H1 (cell line): Measurements from ENCODE around the gene NRP2. TPM values are rescaled to one million over a fixed set of nuclear protein-coding genes. Genes with fewer than 3 reads are reported as not detected.

Experiments
- CTCF ChIA-PET: fragments of 300-600 bp; sonication (Branson Sonifier 250); formaldehyde crosslinking; loops from one replicate; lab custom pipeline; 2021; ENCODE audit not compliant: partially characterized antibody; lab: Charles Lee
- POLR2A ChIA-PET: fragments of 300-600 bp; sonication (Branson Sonifier 250); formaldehyde crosslinking; loops from one replicate; lab custom pipeline; 2021; ENCODE audit warnings: inconsistent platforms; ENCODE audit not compliant: partially characterized antibody; lab: Charles Lee
- DNase-seq, 2 experiments: peaks; one replicate each; pipeline versions ENCODE4 v3.0.0 to v3.0.0-alpha.2; 2010 to 2022; ENCODE audit warnings: low spot score in 2 of 2, low read depth in 1 of 2, mixed read lengths in 1 of 2
- FAIRE-seq: peaks from 2 replicates; lab custom pipeline; 2011; peaks lifted over from hg19 to GRCh38; lab: Jason Lieb, UNC
- H2AFZ ChIP-seq: 2 replicates; pipeline ENCODE4 v1.8.1; 2012; ENCODE audit warnings: low read length, inconsistent platforms
- H2AK5ac ChIP-seq: 2 replicates; pipeline ENCODE4 v1.6.1; 2013; ENCODE audit warnings: low read depth, low read length
- H2BK120ac ChIP-seq: replicated peaks from 2 replicates; pipeline ENCODE3; 2013; ENCODE audit warnings: low read depth, low read length, inconsistent platforms
- H2BK12ac ChIP-seq: 2 replicates; pipeline ENCODE4 v1.6.1; 2013; ENCODE audit warnings: low read depth, low read length
- H2BK15ac ChIP-seq: 2 replicates; pipeline ENCODE4 v1.6.1; 2013; ENCODE audit warnings: low read length
- H2BK20ac ChIP-seq: 2 replicates; pipeline ENCODE4 v1.6.1; 2013; ENCODE audit warnings: low read length
- H2BK5ac ChIP-seq: 2 replicates; pipeline ENCODE4 v1.6.1; 2013; ENCODE audit warnings: low read depth, low read length
- H3K14ac ChIP-seq: 2 replicates; pipeline ENCODE4 v1.6.1; 2013; ENCODE audit warnings: inconsistent platforms; ENCODE audit not compliant: insufficient read length
- H3K18ac ChIP-seq: 2 replicates; pipeline ENCODE4 v1.6.1; 2013; ENCODE audit warnings: low read length; ENCODE audit errors: extremely low read depth
- H3K23ac ChIP-seq: 2 replicates; pipeline ENCODE4 v1.6.1; 2013; ENCODE audit warnings: inconsistent platforms; ENCODE audit not compliant: insufficient read length
- H3K23me2 ChIP-seq: 2 replicates; pipeline ENCODE4 v1.6.1; 2013; ENCODE audit warnings: low read depth, low read length
- H3K27ac ChIP-seq: 2 replicates; pipeline ENCODE4 v1.6.1; 2011; ENCODE audit warnings: low read depth, low read length, inconsistent platforms
- H3K27me3 ChIP-seq, 4 experiments: replicated peaks in 1 of 4; 1 replicate in 1 of 4; 2 replicates in 3 of 4; pipeline versions ENCODE4 v1.6.1 to v1.8.1; 2011 to 2013; ENCODE audit warnings: low read length in 3 of 4, mild to moderate bottlenecking in 3 of 4, inconsistent platforms in 2 of 4, mixed read lengths in 2 of 4, moderate library complexity in 1 of 4; ENCODE audit not compliant: control insufficient read depth in 3 of 4, insufficient read depth in 3 of 4; ENCODE audit errors: extremely low read depth in 1 of 4
- H3K36me3 ChIP-seq, 4 experiments: 2 replicates each; pipeline versions ENCODE4 v1.6.1 to v1.8.1; 2011 to 2013; ENCODE audit warnings: mild to moderate bottlenecking in 4 of 4, low read length in 3 of 4, moderate library complexity in 2 of 4, control low read depth in 1 of 4, inconsistent platforms in 1 of 4; ENCODE audit not compliant: insufficient read depth in 4 of 4, control insufficient read depth in 2 of 4
- H3K4ac ChIP-seq: replicated peaks from 2 replicates; pipeline ENCODE3; 2013; ENCODE audit warnings: low read length, low read depth, mixed read lengths, inconsistent platforms; ENCODE audit not compliant: insufficient read length
- H3K4me1 ChIP-seq, 4 experiments: replicated peaks in 1 of 4; 1 replicate in 1 of 4; 2 replicates in 3 of 4; pipeline versions ENCODE4 v1.6.1 to v1.8.1; 2011 to 2013; ENCODE audit warnings: low read length in 3 of 4, inconsistent platforms in 2 of 4, mixed read lengths in 1 of 4; ENCODE audit not compliant: insufficient read depth in 4 of 4, control insufficient read depth in 3 of 4
- H3K4me2 ChIP-seq, 2 experiments: 2 replicates each; pipeline versions ENCODE4 v1.6.1 to v1.8.1; 2011 to 2013; ENCODE audit warnings: low read depth in 2 of 2, low read length in 2 of 2, control low read depth in 1 of 2, inconsistent platforms in 1 of 2, mild to moderate bottlenecking in 1 of 2; ENCODE audit not compliant: insufficient read depth in 1 of 2
- H3K4me3 ChIP-seq, 4 experiments: fragments of 200-600, 300-600 bp in 1 of 4; sonication (generic), shearing (Covaris generic), sonication (Bioruptor Twin) in 1 of 4; 2 replicates each; pipeline versions ENCODE4 v1.5.1 to v1.8.1; 2011 to 2016; ENCODE audit warnings: low read length in 4 of 4, low read depth in 3 of 4, control low read depth in 2 of 4, inconsistent platforms in 2 of 4, mild to moderate bottlenecking in 2 of 4, mixed read lengths in 1 of 4, moderate library complexity in 1 of 4; ENCODE audit not compliant: insufficient read depth in 2 of 4; ENCODE audit errors: extremely low read depth in 1 of 4
- H3K56ac ChIP-seq: replicated peaks from 2 replicates; pipeline ENCODE3; 2013; ENCODE audit warnings: low read depth, mild to moderate bottlenecking, mixed read lengths, low read length, inconsistent platforms; ENCODE audit not compliant: insufficient read length
- H3K79me1 ChIP-seq: 2 replicates; pipeline ENCODE4 v1.6.1; 2013; ENCODE audit warnings: low read depth, low read length, control low read depth
- H3K79me2 ChIP-seq, 2 experiments: 2 replicates each; pipeline versions ENCODE4 v1.6.1 to v1.8.1; 2012 to 2013; ENCODE audit warnings: low read length in 2 of 2, mild to moderate bottlenecking in 2 of 2, inconsistent platforms in 1 of 2; ENCODE audit not compliant: insufficient read depth in 2 of 2, control insufficient read depth in 1 of 2
- H3K9ac ChIP-seq, 4 experiments: replicated peaks in 1 of 4; 1 replicate in 1 of 4; 2 replicates in 3 of 4; pipeline versions ENCODE4 v1.6.1 to v1.8.1; 2011 to 2013; ENCODE audit warnings: low read depth in 3 of 4, low read length in 3 of 4, control low read depth in 2 of 4, mild to moderate bottlenecking in 2 of 4, moderate library complexity in 2 of 4, inconsistent platforms in 1 of 4; ENCODE audit errors: extremely low read depth in 1 of 4
- H3K9me3 ChIP-seq, 2 experiments: 2 replicates each; pipeline versions ENCODE4 v1.6.1 to v1.8.1; 2012 to 2013; ENCODE audit warnings: mild to moderate bottlenecking in 2 of 2, moderate library complexity in 2 of 2, control low read depth in 1 of 2, inconsistent platforms in 1 of 2, low read depth in 1 of 2, low read length in 1 of 2, mixed read lengths in 1 of 2; ENCODE audit not compliant: insufficient read depth in 2 of 2
- H4K20me1 ChIP-seq, 2 experiments: replicated peaks in 1 of 2; 2 replicates each; pipeline versions ENCODE3 to v1.8.1; 2011 to 2013; ENCODE audit warnings: inconsistent platforms in 2 of 2, low read length in 2 of 2, mild to moderate bottlenecking in 1 of 2; ENCODE audit not compliant: insufficient read depth in 2 of 2, control insufficient read depth in 1 of 2
- H4K5ac ChIP-seq: 2 replicates; pipeline ENCODE4 v1.6.1; 2013; ENCODE audit warnings: low read length, low read depth, mixed read lengths, inconsistent platforms; ENCODE audit not compliant: insufficient read length
- H4K8ac ChIP-seq: 2 replicates; pipeline ENCODE4 v1.8.0; 2013; ENCODE audit warnings: mild to moderate bottlenecking, moderate library complexity, low read length, inconsistent platforms; ENCODE audit not compliant: insufficient read depth; ENCODE audit errors: extremely low read depth
- H4K91ac ChIP-seq: replicated peaks from 2 replicates; pipeline ENCODE3; 2013; ENCODE audit warnings: low read length, mixed read lengths, inconsistent platforms; ENCODE audit not compliant: insufficient read length
- ATF3 ChIP-seq: IDR thresholded peaks from 2 replicates; pipeline ENCODE4 v1.6.1; 2011; ENCODE audit warnings: low read depth, mild to moderate bottlenecking, low read length; ENCODE audit not compliant: insufficient read depth
- BRCA1 ChIP-seq: IDR thresholded peaks from 2 replicates; pipeline ENCODE4 v1.6.1; 2012; ENCODE audit warnings: low read depth, low read length, improper control_type of control experiment
- CEBPB ChIP-seq: IDR thresholded peaks from 2 replicates; pipeline ENCODE4 v1.6.1; 2012; ENCODE audit warnings: low read depth, low read length
- FOSL1 ChIP-seq: IDR thresholded peaks from 2 replicates; pipeline ENCODE4 v1.6.1; 2011; ENCODE audit warnings: mild to moderate bottlenecking, low read depth, low read length, moderate library complexity; ENCODE audit not compliant: insufficient read depth
- GABPA ChIP-seq: IDR thresholded peaks from 2 replicates; pipeline ENCODE4 v1.6.1; 2011; ENCODE audit warnings: mild to moderate bottlenecking, low read length, moderate library complexity, borderline replicate concordance; ENCODE audit not compliant: insufficient read depth
- MAFK ChIP-seq: IDR thresholded peaks from 2 replicates; pipeline ENCODE4 v1.6.1; 2012; ENCODE audit warnings: low read depth, mild to moderate bottlenecking, improper control_type of control experiment, low read length
- NANOG ChIP-seq: IDR thresholded peaks from 2 replicates; pipeline ENCODE4 v1.6.1; 2011; ENCODE audit warnings: low read length, low read depth, mild to moderate bottlenecking, inconsistent platforms; ENCODE audit not compliant: insufficient read depth, poor library complexity, severe bottlenecking
- POU5F1 ChIP-seq: IDR thresholded peaks from 2 replicates; pipeline ENCODE4 v1.6.1; 2011; ENCODE audit warnings: low read depth, mild to moderate bottlenecking, low read length, moderate library complexity
- SIX5 ChIP-seq: IDR thresholded peaks from 2 replicates; pipeline ENCODE4 v1.6.1; 2011; ENCODE audit warnings: mild to moderate bottlenecking, low read depth, low read length
- SP1 ChIP-seq: IDR thresholded peaks from 2 replicates; pipeline ENCODE4 v1.6.1; 2011; ENCODE audit warnings: low read depth, low read length
- SRF ChIP-seq: IDR thresholded peaks from 2 replicates; pipeline ENCODE4 v1.6.1; 2011; ENCODE audit warnings: mild to moderate bottlenecking, low read depth, low read length, moderate library complexity
- TAF1 ChIP-seq: IDR thresholded peaks from 2 replicates; pipeline ENCODE4 v1.6.1; 2011; ENCODE audit warnings: mild to moderate bottlenecking, low read depth, low read length
- WGBS, 2 experiments: shearing (Covaris generic) in 1 of 2; methylation state at CpG; one replicate each; pipeline versions ENCODE4 v1.1.6 to v1.1.7; 2013 to 2015; ENCODE audit warnings: low lambda C conversion rate in 2 of 2, mixed read lengths in 2 of 2, inconsistent platforms in 1 of 2, low coverage in 1 of 2, missing lambda C conversion rate in 1 of 2; ENCODE audit not compliant: insufficient replicate concordance in 2 of 2, insufficient coverage in 1 of 2, insufficient read length in 1 of 2; ENCODE audit errors: extremely low coverage in 1 of 2, missing lambda C conversion rate in 1 of 2; 5-methylcytosine and 5-hydroxymethylcytosine counted together
- polyA plus RNA-seq, 7 experiments: library from polyadenylated mRNA; depleted of rRNA in 3 of 7; stranded (reverse) in 5 of 7; unstranded in 2 of 7; fragments of >200 nt in 5 of 7; fragments of 200-250 nt in 2 of 7; gene quantifications; 1 replicate in 5 of 7; 2 replicates in 1 of 7; 4 replicates in 1 of 7; pipeline versions ENCODE4 v1.2.1 to v1.2.3, GENCODE V29; 2011 to 2013; ENCODE audit warnings: missing spikeins in 2 of 7, mixed read lengths in 2 of 7
- total RNA-seq: library from RNA; stranded (reverse); fragmentation: NEBNext Ultra II Directional; extraction: Animal tissue kit (Norgen Biotek cat#: 25700); gene quantifications from 2 replicates; pipeline ENCODE4 v1.2.1, GENCODE V29; 2021
- TF ChIP-seq, protein P1 (sequence below): IDR thresholded peaks from 2 replicates; pipeline ENCODE4 v1.6.1; 2012; ENCODE audit warnings: inconsistent platforms
- TF ChIP-seq, protein P2 (sequence below): IDR thresholded peaks from 2 replicates; pipeline ENCODE4 v1.6.1; 2012; ENCODE audit warnings: inconsistent platforms

Gene NRP2
- total and polyA plus RNA-seq, 2 of the 8 experiments (the other 6 are each of a cell fraction or from before 2014, with no cell fraction given), result 32.0 to 37.8 TPM

- Histone ChIP-seq H3K14ac (no peak overlapping the region), H3K18ac (no peak overlapping the region), H2BK5ac (no peak overlapping the region), H3K23ac (no peak overlapping the region), H2BK15ac (no peak overlapping the region), H3K4me1 (no peaks in the 10 kb centered on the region), H2AFZ (no peak overlapping the region), H4K91ac (no peak overlapping the region), H3K27ac (no peak overlapping the region), H3K4me2 (no peak overlapping the region), H3K79me2 (no peaks in the 10 kb centered on the region), H3K4ac (no peak overlapping the region), H2BK120ac (no peak overlapping the region), H3K79me1 (no peaks in the 10 kb centered on the region), H3K23me2 (peaks cover 2% of the 10 kb centered on the region; the same call in 1 of the 2 replicates), H3K9me3 (no peaks in the 10 kb centered on the region), H4K5ac (no peak overlapping the region), H4K8ac (no peak overlapping the region), H2AK5ac (no peak overlapping the region), H3K27me3 (no peaks in the 10 kb centered on the region), H3K36me3 (no peaks in the 10 kb centered on the region; a peak in 1 of 8 replicates), H3K9ac (no peak overlapping the region), H3K4me3 (no peak overlapping the region), H2BK20ac (no peak overlapping the region), H2BK12ac (no peak overlapping the region), H3K56ac (no peak overlapping the region), H4K20me1 (no peaks in the 10 kb centered on the region)
- FAIRE-seq, result no peak
- POLR2A ChIA-PET, result no interaction called here
- no peak for DNase-seq
- WGBS, 2 experiments, result 95% methylated on average over 3 of the region's 3 CpGs; no CpG with 5 or more reads in 1 of the 2 experiments
- CTCF ChIA-PET, result interaction anchor here (0.9 kb wide), 1 partner anchor 13 kb away, joined by 3 read pairs; no protein-coding TSS in a partner anchor
- no peak for TF ChIP-seq MAFK
- TF ChIP-seq BRCA1, result no peak
- no peak for TF ChIP-seq POU5F1
- TF ChIP-seq FOSL1, result no peak
- TF ChIP-seq SIX5, result no peak
- no peak for TF ChIP-seq NANOG
- TF ChIP-seq CEBPB, result no peak
- TF ChIP-seq SP1, result no peak
- TF ChIP-seq, protein P1, sequence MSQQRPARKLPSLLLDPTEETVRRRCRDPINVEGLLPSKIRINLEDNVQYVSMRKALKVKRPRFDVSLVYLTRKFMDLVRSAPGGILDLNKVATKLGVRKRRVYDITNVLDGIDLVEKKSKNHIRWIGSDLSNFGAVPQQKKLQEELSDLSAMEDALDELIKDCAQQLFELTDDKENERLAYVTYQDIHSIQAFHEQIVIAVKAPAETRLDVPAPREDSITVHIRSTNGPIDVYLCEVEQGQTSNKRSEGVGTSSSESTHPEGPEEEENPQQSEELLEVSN, result no peak
- TF ChIP-seq ATF3, result no peak
- TF ChIP-seq SRF, result no peak
- TF ChIP-seq TAF1, result no peak
- TF ChIP-seq, protein P2, sequence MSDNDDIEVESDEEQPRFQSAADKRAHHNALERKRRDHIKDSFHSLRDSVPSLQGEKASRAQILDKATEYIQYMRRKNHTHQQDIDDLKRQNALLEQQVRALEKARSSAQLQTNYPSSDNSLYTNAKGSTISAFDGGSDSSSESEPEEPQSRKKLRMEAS, result no peak
- TF ChIP-seq GABPA, result no peak
Observed at GRCh38 chr2:205787761-205788160, 105.5 kb downstream of the NRP2 start.
